UCSD-AML1 (cell line): ENCODE measurements around the gene BANF2.

Experiments used
- DNase-seq: peaks from one replicate; lab custom pipeline; 2025; ENCODE audit not compliant: unreplicated experiment; lab: John Stamatoyannopoulos, UW

Gene BANF2

DNA sequence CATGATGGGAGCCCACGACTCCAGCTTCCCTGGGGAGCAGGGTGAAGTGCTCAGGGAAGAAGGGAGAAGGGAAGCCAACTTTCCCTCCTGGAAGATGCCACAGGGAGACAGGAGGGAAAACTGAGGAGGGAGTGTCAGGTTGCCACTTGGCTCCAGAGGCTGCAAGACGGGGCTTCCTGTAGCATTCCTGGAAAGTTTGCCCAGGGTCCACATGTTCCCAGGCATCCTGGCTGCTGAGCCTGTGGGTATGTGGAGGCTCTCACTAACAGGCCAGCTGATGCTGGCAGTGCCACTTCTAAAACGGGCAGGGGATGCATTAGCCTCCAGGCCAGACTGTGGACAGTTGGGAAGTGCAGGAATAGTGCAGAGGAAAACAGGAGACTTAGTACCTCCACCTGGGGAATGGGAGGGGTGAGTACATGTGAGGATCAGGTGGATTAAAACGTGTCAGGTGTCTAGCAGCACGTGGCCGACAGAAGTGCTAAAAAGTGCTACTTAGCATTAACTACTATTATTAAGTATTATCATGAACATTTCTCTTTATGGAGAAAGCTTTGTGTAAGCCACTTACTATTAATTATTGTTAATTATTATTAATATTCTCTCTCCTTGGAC, 33.2 kb downstream of the BANF2 start:
- no peak for DNase-seq

GRCh38 chr20:17733767-17734304, 34.1 kb downstream of the BANF2 start:
- no peak for DNase-seq

GRCh38 chr20:17734374-17734773, 34.6 kb downstream of the BANF2 start:
- no peak for DNase-seq

DNA sequence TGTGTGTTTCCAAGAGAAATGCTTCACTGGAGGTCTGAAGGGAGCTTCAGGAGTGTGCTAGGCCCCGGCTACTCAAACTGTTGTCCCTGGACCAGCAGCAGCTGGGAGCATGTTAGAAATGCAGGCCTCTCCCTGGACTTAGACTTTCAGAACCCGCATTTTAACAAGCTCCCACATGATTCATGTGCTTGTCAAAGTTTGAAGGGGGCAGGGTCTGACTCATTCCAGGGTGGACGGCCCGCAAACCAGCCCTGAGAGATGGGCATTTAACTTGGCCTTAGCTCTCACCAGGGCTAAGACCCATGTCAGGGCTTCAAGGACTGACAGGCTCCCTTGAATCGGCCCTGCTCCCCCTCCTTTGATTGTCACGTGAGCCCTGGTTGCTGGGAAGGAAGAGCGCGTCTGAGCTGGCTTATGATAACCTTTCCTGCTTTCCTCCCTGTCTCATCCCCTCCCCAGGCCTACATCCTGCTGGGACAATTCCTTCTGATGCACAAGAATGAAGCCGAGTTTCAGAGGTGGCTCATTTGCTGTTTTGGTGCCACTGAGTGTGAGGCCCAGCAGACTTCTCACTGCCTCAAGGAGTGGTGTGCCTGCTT, 35.5 kb downstream of the BANF2 start:
- no peak for DNase-seq

- no peak for DNase-seq
Observed at GRCh38 chr20:17735959-17736621, 36.3 kb downstream of the BANF2 start.

DNA sequence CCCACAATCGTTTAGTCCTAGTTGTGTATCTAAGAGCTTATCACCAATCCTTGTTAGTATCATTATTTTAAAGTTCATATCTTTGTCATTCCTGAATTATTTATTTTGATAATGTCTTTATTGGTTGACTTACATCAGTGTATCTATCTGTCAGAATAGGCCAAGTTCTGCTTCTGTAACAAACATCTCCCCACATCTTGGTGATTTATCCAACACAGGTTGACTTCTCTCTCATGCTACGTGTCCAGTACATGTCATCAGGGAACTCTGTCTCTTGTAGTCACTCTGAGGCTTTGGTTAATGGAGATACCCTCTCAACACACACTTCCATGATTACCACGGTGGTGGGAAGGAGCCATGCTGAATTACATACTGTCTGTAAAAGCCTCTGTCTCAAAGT, 38.4 kb downstream of the BANF2 start:
- no peak for DNase-seq

GRCh38 chr20:17741220-17741619, 41.5 kb downstream of the BANF2 start:
- no peak for DNase-seq

- no peak for DNase-seq
Observed at GRCh38 chr20:17742731-17743130, 43.0 kb downstream of the BANF2 start.

DNA sequence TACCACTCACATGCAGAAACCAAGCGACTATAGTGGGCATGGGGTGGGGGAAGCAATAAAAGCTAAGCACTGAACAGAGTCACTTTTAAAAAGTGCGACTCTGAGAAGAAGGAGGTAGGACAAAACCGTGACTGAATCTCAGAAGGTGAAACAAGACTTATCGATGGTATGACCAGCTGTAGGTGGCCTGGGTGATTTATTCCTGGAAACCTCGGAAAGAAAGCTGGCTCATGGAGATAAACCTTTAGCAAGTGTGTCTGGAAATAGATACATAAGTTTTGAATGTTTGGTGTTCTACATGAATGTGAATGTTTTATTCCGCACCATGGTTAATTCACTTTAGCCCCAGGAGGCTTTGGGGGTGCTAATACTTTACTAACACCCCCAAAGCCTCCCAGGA, 43.9 kb downstream of the BANF2 start:
- DNase-seq, result no peak

- DNase-seq, result no peak
Observed at GRCh38 chr20:17747431-17747846, 47.7 kb downstream of the BANF2 start.

GRCh38 chr20:17748279-17748678, 48.5 kb downstream of the BANF2 start:
- DNase-seq, result no peak

DNA sequence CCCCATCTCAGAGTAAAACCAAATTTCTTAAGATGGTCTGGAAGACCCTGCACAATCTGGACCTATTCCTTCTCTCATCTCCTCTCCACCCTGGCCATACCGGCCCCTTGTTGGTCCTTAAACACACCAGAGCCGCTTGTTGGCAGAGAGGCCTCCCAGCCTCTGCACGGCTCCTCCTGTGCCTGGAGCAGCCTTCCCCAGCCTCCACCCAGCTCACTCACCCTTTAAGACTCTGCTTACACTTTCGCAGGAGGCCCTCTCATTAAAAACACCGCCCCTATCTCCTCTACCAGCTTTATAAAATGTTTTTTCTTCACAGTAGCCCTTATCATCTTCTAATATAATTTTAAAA, 49.8 kb downstream of the BANF2 start:
- DNase-seq, result no peak

DNA sequence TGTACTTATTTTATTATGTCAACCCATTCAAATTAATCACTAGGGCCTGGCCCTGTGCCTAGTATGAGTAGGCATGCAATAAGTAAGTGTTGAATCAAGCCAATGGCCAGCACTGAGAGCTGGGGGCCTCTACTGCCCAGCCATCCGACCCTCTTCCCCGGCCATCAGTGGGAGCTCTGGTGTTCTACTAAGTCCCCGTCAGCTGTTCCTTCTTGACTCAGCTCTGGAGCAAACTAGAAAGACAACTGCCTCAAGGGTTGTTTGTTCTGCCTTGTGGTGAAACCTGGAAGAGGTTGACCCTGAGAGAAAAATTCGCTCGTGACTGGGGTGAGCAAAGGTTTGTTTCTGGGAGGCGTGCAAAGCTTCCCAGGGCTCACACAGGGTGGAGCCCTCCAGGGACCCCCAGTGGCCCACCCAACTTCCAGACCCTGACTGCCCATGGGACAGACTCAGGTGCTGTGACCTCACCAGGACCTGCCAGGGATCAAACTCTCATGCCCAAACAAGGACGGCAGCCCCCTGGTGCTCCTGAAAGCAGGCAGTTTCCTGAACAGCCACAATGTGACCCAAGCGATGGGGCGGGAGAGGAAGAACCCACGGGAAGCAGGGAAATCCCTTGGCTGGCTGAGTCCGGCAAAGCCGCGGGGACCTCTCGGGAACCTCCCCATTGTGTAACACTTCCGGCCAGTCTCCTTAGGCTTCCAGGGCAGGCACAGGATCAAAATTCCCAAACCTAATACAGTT, 50.4 kb downstream of the BANF2 start:
- peak; percentile 17 for DNase-seq

DNA sequence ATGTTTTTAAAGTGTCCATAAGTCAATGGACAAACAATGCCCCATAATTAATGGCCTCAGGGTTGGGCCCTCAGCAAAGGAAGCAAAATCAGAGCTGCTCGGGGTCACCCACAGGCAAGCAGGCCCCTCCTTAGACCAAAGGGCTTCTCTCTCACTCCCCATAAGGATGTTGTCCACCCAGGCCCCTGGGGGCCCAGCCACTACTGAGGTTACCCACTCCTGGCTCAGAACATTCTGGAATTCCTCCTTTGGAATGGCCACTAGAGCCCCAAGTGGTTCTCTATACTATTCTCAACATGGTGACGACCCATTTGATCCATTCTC, 50.9 kb downstream of the BANF2 start:
- DNase-seq, result no peak

GRCh38 chr20:17751640-17752039, 51.9 kb downstream of the BANF2 start:
- no peak for DNase-seq

GRCh38 chr20:17752459-17752858, 52.7 kb downstream of the BANF2 start:
- no peak for DNase-seq

GRCh38 chr20:17753516-17753915, 53.8 kb downstream of the BANF2 start:
- DNase-seq, result no peak

DNA sequence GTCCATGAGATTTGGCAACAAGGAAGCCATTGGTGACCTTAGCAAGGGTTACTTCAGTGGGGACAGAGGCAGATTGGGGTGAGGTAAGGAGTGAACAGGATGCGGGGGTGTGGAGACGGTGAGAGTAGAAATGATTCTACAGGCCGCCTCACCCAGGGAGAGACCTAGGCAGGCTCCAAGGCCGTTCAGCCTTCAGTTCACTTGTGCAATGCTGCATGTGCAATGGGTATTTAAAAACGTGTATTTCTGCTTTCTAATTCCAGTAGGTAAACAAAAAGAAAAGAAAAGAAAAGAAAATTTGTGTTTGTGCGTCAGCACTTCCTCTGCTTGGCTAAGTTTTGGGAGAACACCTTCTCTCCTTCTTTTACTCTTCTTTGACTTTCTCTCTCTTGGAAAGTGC, 56.8 kb downstream of the BANF2 start:
- no peak for DNase-seq

- no peak for DNase-seq
Observed at GRCh38 chr20:17757496-17757895, 57.7 kb downstream of the BANF2 start.

- DNase-seq, result no peak
Observed at GRCh38 chr20:17758010-17758409, 58.2 kb downstream of the BANF2 start.

- no peak for DNase-seq
Observed at GRCh38 chr20:17758512-17758911, 58.7 kb downstream of the BANF2 start.

DNA sequence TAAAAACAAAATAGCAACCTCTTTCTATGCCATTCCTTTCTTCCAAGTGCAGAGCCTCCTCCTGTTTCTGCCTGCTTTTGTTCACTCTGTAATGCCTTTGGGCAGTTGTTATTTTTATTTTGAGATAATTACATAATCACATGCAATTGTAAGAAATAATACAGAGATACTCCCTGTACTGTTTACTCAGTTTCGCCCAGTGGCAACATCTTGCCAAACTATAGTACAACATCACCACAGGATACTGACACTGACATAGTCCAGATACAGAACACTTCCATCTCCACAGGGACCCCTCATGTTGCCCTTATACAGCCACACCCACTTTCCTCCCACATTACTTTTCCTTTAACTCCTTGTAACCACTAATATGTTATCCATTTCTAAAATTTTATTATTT, 59.7 kb downstream of the BANF2 start:
- DNase-seq, result no peak
